ENCODE data around the gene NDOR1.

The NDOR1 gene

DNA sequence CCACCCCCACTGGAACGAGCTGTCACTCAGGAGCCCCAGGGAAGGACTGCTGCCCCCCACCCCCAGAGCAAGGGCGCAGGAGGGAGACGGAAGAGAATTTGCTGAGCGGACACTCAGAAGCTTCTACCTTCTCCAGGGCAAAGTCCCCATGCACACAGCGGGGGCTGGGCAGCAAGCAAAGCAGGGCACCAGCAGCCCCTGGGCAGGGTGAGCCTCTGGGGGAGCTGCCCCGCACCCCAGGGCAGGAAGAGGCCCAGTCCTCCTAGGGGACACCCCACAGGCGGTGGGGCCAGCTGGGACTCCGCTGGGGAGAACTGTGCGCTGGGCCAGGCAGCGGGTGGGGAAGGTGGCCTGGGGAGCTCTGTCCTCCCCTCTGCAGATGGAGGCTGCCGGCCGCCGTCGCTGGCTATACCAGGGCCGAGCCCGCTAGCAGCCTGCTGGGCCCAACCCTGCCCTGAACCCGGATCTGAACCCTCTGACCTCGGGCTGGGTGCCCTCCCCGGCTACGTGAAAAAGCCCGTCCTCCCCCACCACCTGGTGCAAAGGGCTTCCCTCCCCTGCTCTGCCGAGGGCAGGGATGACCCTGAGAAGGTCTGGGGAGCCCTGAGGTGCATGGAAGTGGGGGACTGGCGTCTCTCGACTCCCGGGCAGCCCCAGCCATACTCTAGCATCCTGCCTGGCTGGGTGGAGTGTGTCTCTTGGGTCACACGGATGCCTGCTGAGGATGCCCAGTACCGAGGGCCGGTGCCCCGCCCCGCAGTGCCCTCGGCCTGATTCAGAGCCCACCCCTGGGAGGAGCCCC is 24.6 kb downstream of the NDOR1 start:
- Histone ChIP-seq H3K36me3 (ENCODE audit: control insufficient read depth in 4 of 4, insufficient read depth in 4 of 4, low read length in 3 of 4) (no peaks in the 10 kb centered on the region), H3K4me3 (ENCODE audit: control insufficient read depth in 1 of 7, extremely low read depth in 1 of 7, insufficient read depth in 4 of 7, low read depth in 2 of 7, low read length in 6 of 7) (no peak overlapping the region), H3K27me3 (replicated peaks in 2 of 5; ENCODE audit: control insufficient read depth in 4 of 5, insufficient read depth in 5 of 5, low read length in 4 of 5) (peaks cover 0 to 42% (median 0%) of the 10 kb centered on the region in 5 experiments), H3K4me1 (ENCODE audit: control extremely low read depth in 1 of 4, control insufficient read depth in 4 of 4, insufficient read depth in 4 of 4, low read length in 3 of 4) (peaks cover 0 to 10% (median 5%) of the 10 kb centered on the region in 4 experiments), H3K27ac (ENCODE audit: insufficient read depth in 1 of 2, low read depth in 1 of 2, low read length in 2 of 2, poor library complexity in 1 of 2, severe bottlenecking in 2 of 2) (no peak overlapping the region), H3K9me3 (ENCODE audit: control extremely low read depth in 1 of 5, control insufficient read depth in 4 of 5, insufficient read depth in 2 of 5, low read depth in 1 of 5, low read length in 4 of 5) (no peaks in the 10 kb centered on the region)
- WGBS (ENCODE audit: insufficient coverage): 63% methylated on average over 24 of the region's 31 CpGs
- POLR2A ChIA-PET: interaction anchor here (0.6 to 0.9 kb wide), 2 partner anchors 67 to 118 kb away, joined by 3 to 4 read pairs; no protein-coding TSS in a partner anchor
- CTCF ChIA-PET: interaction anchor here (0.5 to 1.9 kb wide), 4 partner anchors 22 to 112 kb away, joined by 3 to 9 read pairs (median 3); partner anchors contain the start of genes ANAPC2 and SSNA1
- DNase-seq: no peak

DNA sequence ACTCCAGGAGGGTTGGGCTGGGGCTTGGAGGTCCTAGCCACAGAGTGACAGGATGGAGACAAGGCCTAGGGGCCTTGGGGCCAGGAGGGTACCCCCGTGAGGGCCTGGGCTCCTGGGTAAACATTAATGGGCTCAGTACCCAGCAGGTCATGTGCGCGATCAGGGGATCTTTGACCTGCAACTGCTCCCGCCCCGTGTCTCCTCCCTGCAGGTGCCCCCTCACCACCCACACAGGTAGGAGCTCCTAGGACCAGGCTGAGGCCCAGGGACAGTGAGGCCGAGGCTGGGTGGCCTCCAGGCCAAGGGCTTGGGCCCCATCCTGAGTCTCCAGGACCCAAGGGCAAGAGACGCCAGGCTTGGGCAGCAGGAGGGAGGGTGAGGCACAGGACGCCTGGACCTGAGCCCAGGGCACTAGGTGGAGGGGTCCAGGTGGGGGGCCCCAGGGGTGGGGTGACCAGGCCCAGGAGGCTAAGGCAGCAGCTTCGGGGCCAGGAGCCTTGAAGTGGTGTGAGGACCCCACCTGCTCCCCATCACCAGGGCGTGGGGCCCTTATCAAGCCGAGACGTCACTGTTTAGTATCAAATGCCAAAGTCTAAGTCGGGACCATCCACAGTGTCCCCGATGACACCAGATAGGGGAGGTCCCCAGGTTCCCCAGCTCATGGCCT is 25.3 kb downstream of the NDOR1 start, which contains the start of gene SLC34A3:
TSS of gene SLC34A3 (plus strand) at position 197 of the 667 bp plus-strand sequence. CDS start 802 bp downstream, outside the sequence.
- peaks cover 0 to 42% (median 0%) of the 10 kb centered on the region in 5 experiments for H3K27me3 ChIP-seq (replicated peaks in 2 of 5; ENCODE audit: control insufficient read depth in 4 of 5, insufficient read depth in 5 of 5, low read length in 4 of 5)
- H3K4me1 ChIP-seq (ENCODE audit: control extremely low read depth in 1 of 4, control insufficient read depth in 4 of 4, insufficient read depth in 4 of 4, low read length in 3 of 4): peaks cover 0 to 15% (median 10%) of the 10 kb centered on the region in 4 experiments
- WGBS (ENCODE audit: insufficient coverage): 84% methylated on average over 11 of the region's 14 CpGs
- no peaks in the 10 kb centered on the region for H3K9me3 ChIP-seq (ENCODE audit: control extremely low read depth in 1 of 5, control insufficient read depth in 4 of 5, insufficient read depth in 2 of 5, low read depth in 1 of 5, low read length in 4 of 5)
- no peak within 1 kb of the TSS for H3K4me3 ChIP-seq (ENCODE audit: control insufficient read depth in 1 of 7, extremely low read depth in 1 of 7, insufficient read depth in 4 of 7, low read depth in 2 of 7, low read length in 6 of 7)
- no peak within 1 kb of the TSS for H3K27ac ChIP-seq (ENCODE audit: insufficient read depth in 1 of 2, low read depth in 1 of 2, low read length in 2 of 2, poor library complexity in 1 of 2, severe bottlenecking in 2 of 2)
- H3K36me3 ChIP-seq (ENCODE audit: control insufficient read depth in 4 of 4, insufficient read depth in 4 of 4, low read length in 3 of 4): no peaks in the 10 kb centered on the region
- CTCF ChIA-PET: interaction anchor here (1.0 kb wide), 1 partner anchor 23 kb away, joined by 3 read pairs; no protein-coding TSS in a partner anchor
- POLR2A ChIA-PET: no interaction called here
- DNase-seq: no peak

DNA sequence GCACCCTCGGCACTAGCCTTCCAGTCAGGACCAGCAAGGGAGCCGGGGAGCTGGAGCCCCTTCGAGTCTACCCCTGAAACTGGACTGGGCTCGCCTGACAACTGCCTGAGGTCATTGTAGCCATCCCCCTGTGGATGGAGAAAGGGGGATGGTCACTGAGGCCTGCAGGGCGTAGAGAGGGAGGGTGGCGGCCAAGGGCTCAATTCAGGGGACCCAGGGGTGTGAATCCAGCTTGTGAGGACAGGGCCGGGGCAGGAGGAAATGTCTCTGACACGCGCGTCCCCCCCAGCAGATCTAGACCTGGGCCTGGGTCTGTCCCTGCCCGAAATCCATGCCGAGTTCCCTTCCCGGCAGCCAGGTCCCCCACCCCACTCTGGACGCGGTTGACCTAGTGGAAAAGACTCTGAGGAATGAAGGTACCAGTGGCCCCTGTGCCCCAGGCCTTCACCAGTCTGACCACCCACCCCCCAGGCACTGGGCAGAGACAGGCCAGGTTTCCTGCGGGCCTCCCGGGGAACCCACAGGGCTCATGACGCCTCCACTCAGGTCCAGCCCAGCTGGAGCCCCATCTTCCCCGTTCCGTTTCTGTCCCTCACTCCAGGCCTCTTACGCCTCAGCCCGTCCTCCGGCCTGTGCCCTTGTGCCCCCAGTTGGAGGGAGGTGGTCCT is 26.0 kb downstream of the NDOR1 start:
- WGBS (ENCODE audit: insufficient coverage): 96% methylated on average over 19 of the region's 23 CpGs
- no peak overlapping the region for H3K4me3 ChIP-seq (ENCODE audit: control insufficient read depth in 1 of 7, extremely low read depth in 1 of 7, insufficient read depth in 4 of 7, low read depth in 2 of 7, low read length in 6 of 7)
- H3K9me3 ChIP-seq (ENCODE audit: control extremely low read depth in 1 of 5, control insufficient read depth in 4 of 5, insufficient read depth in 2 of 5, low read depth in 1 of 5, low read length in 4 of 5): no peaks in the 10 kb centered on the region
- POLR2A ChIA-PET: interaction anchor here (0.6 kb wide), 1 partner anchor 217 kb away, joined by 4 read pairs; no protein-coding TSS in a partner anchor
- H3K36me3 ChIP-seq (ENCODE audit: control insufficient read depth in 4 of 4, insufficient read depth in 4 of 4, low read length in 3 of 4): no peaks in the 10 kb centered on the region
- peaks cover 0 to 22% (median 16%) of the 10 kb centered on the region in 4 experiments for H3K4me1 ChIP-seq (ENCODE audit: control extremely low read depth in 1 of 4, control insufficient read depth in 4 of 4, insufficient read depth in 4 of 4, low read length in 3 of 4)
- H3K27ac ChIP-seq (ENCODE audit: insufficient read depth in 1 of 2, low read depth in 1 of 2, low read length in 2 of 2, poor library complexity in 1 of 2, severe bottlenecking in 2 of 2): no peak overlapping the region
- CTCF ChIA-PET: no interaction called here
- no peak for DNase-seq
- H3K27me3 ChIP-seq (replicated peaks in 2 of 5; ENCODE audit: control insufficient read depth in 4 of 5, insufficient read depth in 5 of 5, low read length in 4 of 5): peaks cover 0 to 38% (median 0%) of the 10 kb centered on the region in 5 experiments

DNA sequence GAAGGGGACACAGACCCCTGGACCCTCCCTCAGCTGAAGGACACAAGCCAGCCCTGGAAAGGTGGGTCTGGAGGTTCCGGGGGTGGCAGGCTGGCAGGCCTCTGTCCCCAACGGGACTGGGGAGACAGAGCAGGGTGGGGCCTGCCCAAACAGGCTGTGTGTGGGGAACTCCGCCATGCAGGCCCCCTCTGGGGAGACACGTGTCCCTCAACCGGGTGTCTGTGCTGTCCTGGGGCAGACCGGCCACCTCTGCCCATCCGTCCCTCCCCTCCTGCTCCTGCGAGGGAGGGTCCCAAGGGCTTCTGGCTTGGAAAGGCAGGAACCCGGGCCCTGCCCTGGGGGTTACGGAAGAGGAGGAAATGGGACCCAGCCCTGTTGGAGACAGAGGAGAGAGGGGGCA is 26.6 kb downstream of the NDOR1 start:
- 79% methylated on average over 3 of the region's 10 CpGs for WGBS (ENCODE audit: insufficient coverage)
- ChIA-PET CTCF (no interaction called here), POLR2A (interaction anchor here (0.6 kb wide), 1 partner anchor 217 kb away, joined by 4 read pairs; no protein-coding TSS in a partner anchor)
- peaks cover 0 to 28% (median 22%) of the 10 kb centered on the region in 4 experiments for H3K4me1 ChIP-seq (ENCODE audit: control extremely low read depth in 1 of 4, control insufficient read depth in 4 of 4, insufficient read depth in 4 of 4, low read length in 3 of 4)
- H3K27me3 ChIP-seq (replicated peaks in 2 of 5; ENCODE audit: control insufficient read depth in 4 of 5, insufficient read depth in 5 of 5, low read length in 4 of 5): peaks cover 0 to 32% (median 0%) of the 10 kb centered on the region in 5 experiments
- no peak overlapping the region for H3K4me3 ChIP-seq (ENCODE audit: control insufficient read depth in 1 of 7, extremely low read depth in 1 of 7, insufficient read depth in 4 of 7, low read depth in 2 of 7, low read length in 6 of 7)
- no peak overlapping the region for H3K27ac ChIP-seq (ENCODE audit: insufficient read depth in 1 of 2, low read depth in 1 of 2, low read length in 2 of 2, poor library complexity in 1 of 2, severe bottlenecking in 2 of 2)
- H3K9me3 ChIP-seq (ENCODE audit: control extremely low read depth in 1 of 5, control insufficient read depth in 4 of 5, insufficient read depth in 2 of 5, low read depth in 1 of 5, low read length in 4 of 5): no peaks in the 10 kb centered on the region
- H3K36me3 ChIP-seq (ENCODE audit: control insufficient read depth in 4 of 4, insufficient read depth in 4 of 4, low read length in 3 of 4): no peaks in the 10 kb centered on the region
- no peak for DNase-seq

DNA sequence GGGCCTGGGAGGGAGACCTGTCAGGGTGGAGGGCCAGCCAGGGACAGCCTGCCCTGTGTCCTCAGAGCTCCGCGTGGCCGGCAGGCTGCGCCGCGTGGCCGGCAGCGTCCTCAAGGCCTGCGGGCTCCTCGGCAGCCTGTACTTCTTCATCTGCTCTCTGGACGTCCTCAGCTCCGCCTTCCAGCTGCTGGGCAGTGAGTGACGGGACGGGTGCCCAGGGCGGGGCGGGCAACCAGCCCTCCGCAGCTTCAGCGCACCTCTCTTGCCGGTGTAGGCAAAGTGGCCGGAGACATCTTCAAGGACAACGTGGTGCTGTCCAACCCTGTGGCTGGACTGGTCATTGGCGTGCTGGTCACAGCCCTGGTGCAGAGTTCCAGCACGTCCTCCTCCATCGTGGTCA is 27.0 kb downstream of the NDOR1 start:
- no peak for DNase-seq
- peaks cover 0 to 30% (median 25%) of the 10 kb centered on the region in 4 experiments for H3K4me1 ChIP-seq (ENCODE audit: control extremely low read depth in 1 of 4, control insufficient read depth in 4 of 4, insufficient read depth in 4 of 4, low read length in 3 of 4)
- H3K27ac ChIP-seq (ENCODE audit: insufficient read depth in 1 of 2, low read depth in 1 of 2, low read length in 2 of 2, poor library complexity in 1 of 2, severe bottlenecking in 2 of 2): no peak overlapping the region
- no peaks in the 10 kb centered on the region for H3K36me3 ChIP-seq (ENCODE audit: control insufficient read depth in 4 of 4, insufficient read depth in 4 of 4, low read length in 3 of 4)
- H3K27me3 ChIP-seq (replicated peaks in 2 of 5; ENCODE audit: control insufficient read depth in 4 of 5, insufficient read depth in 5 of 5, low read length in 4 of 5): peaks cover 0 to 29% (median 0%) of the 10 kb centered on the region in 5 experiments
- no peaks in the 10 kb centered on the region for H3K9me3 ChIP-seq (ENCODE audit: control extremely low read depth in 1 of 5, control insufficient read depth in 4 of 5, insufficient read depth in 2 of 5, low read depth in 1 of 5, low read length in 4 of 5)
- ChIA-PET CTCF (interaction anchor here (0.5 kb wide), 1 partner anchor 98 kb away, joined by 4 read pairs; no protein-coding TSS in a partner anchor), POLR2A (no interaction called here)
- H3K4me3 ChIP-seq (ENCODE audit: control insufficient read depth in 1 of 7, extremely low read depth in 1 of 7, insufficient read depth in 4 of 7, low read depth in 2 of 7, low read length in 6 of 7): no peak overlapping the region
- 94% methylated on average over 23 of the region's 24 CpGs for WGBS (ENCODE audit: insufficient coverage)

DNA sequence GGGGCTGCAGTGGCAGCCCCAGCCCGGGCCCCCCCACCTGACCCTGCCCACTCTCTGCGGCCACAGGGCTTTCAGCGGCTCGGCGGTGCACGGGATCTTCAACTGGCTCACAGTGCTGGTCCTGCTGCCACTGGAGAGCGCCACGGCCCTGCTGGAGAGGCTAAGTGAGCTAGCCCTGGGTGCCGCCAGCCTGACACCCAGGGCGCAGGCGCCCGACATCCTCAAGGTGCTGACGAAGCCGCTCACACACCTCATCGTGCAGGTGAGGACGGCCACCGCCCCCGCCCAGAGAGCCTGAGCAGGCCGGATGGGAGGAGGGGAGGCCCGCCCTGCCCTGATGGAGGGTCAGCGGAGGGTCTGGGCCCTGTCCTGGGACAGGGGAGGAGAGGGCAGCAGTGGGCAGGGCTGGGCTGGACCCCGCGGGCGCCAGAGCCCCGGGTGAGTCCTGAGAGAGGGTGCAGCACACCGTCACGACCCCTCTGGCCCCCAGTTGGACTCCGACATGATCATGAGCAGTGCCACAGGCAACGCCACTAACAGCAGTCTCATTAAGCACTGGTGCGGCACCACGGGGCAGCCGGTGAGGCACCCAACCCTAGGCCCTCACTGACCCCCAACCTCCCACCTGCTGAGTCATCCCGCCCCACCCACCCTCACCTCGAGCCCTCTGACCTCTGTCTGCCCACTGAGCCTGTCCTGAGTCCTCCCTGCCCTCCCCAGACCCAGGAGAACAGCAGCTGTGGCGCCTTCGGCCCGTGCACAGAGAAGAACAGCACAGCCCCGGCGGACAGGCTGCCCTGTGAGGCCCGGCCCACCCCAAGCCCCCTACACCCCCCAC is 27.9 kb downstream of the NDOR1 start:
- ChIA-PET CTCF (interaction anchor here (0.5 to 1.1 kb wide), 3 partner anchors 99 to 115 kb away, joined by 3 to 4 read pairs (median 3); no protein-coding TSS in a partner anchor), POLR2A (no interaction called here)
- Histone ChIP-seq H3K27me3 (replicated peaks in 2 of 5; ENCODE audit: control insufficient read depth in 4 of 5, insufficient read depth in 5 of 5, low read length in 4 of 5) (peaks cover 0 to 25% (median 0%) of the 10 kb centered on the region in 5 experiments), H3K4me3 (ENCODE audit: control insufficient read depth in 1 of 7, extremely low read depth in 1 of 7, insufficient read depth in 4 of 7, low read depth in 2 of 7, low read length in 6 of 7) (no peak overlapping the region), H3K9me3 (ENCODE audit: control extremely low read depth in 1 of 5, control insufficient read depth in 4 of 5, insufficient read depth in 2 of 5, low read depth in 1 of 5, low read length in 4 of 5) (no peaks in the 10 kb centered on the region), H3K36me3 (ENCODE audit: control insufficient read depth in 4 of 4, insufficient read depth in 4 of 4, low read length in 3 of 4) (no peaks in the 10 kb centered on the region), H3K27ac (ENCODE audit: insufficient read depth in 1 of 2, low read depth in 1 of 2, low read length in 2 of 2, poor library complexity in 1 of 2, severe bottlenecking in 2 of 2) (no peak overlapping the region), H3K4me1 (ENCODE audit: control extremely low read depth in 1 of 4, control insufficient read depth in 4 of 4, insufficient read depth in 4 of 4, low read length in 3 of 4) (peaks cover 0 to 38% (median 28%) of the 10 kb centered on the region in 4 experiments)
- WGBS (ENCODE audit: insufficient coverage): 94% methylated on average over 36 of the region's 40 CpGs
- DNase-seq: no peak

Data from common myeloid progenitor, CD34-positive (primary cell).